BJ (cell line): ENCODE measurements around the gene CD14. TPM values are rescaled to one million over a fixed set of nuclear protein-coding genes. Genes with fewer than 3 reads are reported as not detected.
A peak's percentile ranks its signal among the peaks of the same experiment; 100 is the strongest.

Experiments used
- CTCF ChIA-PET: fragments of 350-600 bp; formaldehyde crosslinking; extraction: SDS; loops from one replicate; lab custom pipeline; 2021; ENCODE audit warnings: antibody characterized with exemption, inconsistent platforms; lab: Yijun Ruan, JAX
- POLR2A ChIA-PET: fragments of 300-600 bp; sonication (Branson Sonifier 250); formaldehyde crosslinking; extraction: SDS; loops from one replicate; lab custom pipeline; 2021; ENCODE audit warnings: antibody characterized with exemption; lab: Charles Lee
- DNase-seq: peaks from one replicate; pipeline ENCODE4 v3.0.0-alpha.2; 2011; ENCODE audit warnings: low read depth
- H3K27me3 ChIP-seq: 2 replicates; pipeline ENCODE4 v1.6.0; 2011; ENCODE audit warnings: low read length; ENCODE audit not compliant: control insufficient read depth, insufficient read depth
- H3K36me3 ChIP-seq: 2 replicates; pipeline ENCODE4 v1.5.1; 2011; ENCODE audit warnings: low read length; ENCODE audit not compliant: control insufficient read depth, insufficient read depth
- H3K4me3 ChIP-seq: 2 replicates; pipeline ENCODE4 v1.5.1; 2011; ENCODE audit warnings: low read depth, mild to moderate bottlenecking, control low read depth, low read length
- CTCF ChIP-seq: IDR thresholded peaks from 2 replicates; pipeline ENCODE4 v1.5.1; 2011; ENCODE audit warnings: low read depth, mild to moderate bottlenecking, control low read depth, inconsistent platforms, low read length, moderate library complexity; ENCODE audit not compliant: insufficient read depth
- polyA plus RNA-seq: library from polyadenylated mRNA; depleted of rRNA; stranded (reverse); fragments of >200 nt; gene quantifications from 2 replicates; pipeline ENCODE4 v1.2.3, GENCODE V29; 2011

Gene CD14
- polyA plus RNA-seq, 1 experiment: 1.9 TPM

- ChIA-PET POLR2A (no interaction called here), CTCF (interaction anchor here (0.6 to 2.9 kb wide), 2 partner anchors 49 to 261 kb away, joined by 3 to 15 read pairs; no protein-coding TSS in a partner anchor)
- no peaks in the 10 kb centered on the region for H3K36me3 ChIP-seq
- H3K4me3 ChIP-seq: no peak overlapping the region
- DNase-seq: no peak
- TF ChIP-seq CTCF: no peak
- H3K27me3 ChIP-seq: no peaks in the 10 kb centered on the region
Measured at GRCh38 chr5:140633501-140633900, 526 bp upstream of the CD14 start.

- TF ChIP-seq CTCF: no peak
- CTCF ChIA-PET: interaction anchor here (0.7 kb wide), 1 partner anchor 269 kb away, joined by 3 read pairs; no protein-coding TSS in a partner anchor
- H3K27me3 ChIP-seq: no peaks in the 10 kb centered on the region
- no peaks in the 10 kb centered on the region for H3K36me3 ChIP-seq
- POLR2A ChIA-PET: interaction anchor here (0.8 kb wide), 1 partner anchor 33 kb away, joined by 3 read pairs; no protein-coding TSS in a partner anchor
- DNase-seq: no peak
- peak overlapping the region; percentile 34 for H3K4me3 ChIP-seq
Measured at GRCh38 chr5:140632366-140633020, 482 bp downstream of the CD14 start.

- DNase-seq: no peak
- CTCF ChIA-PET: no interaction called here
- peak overlapping the region; percentile 34 for H3K4me3 ChIP-seq
- H3K27me3 ChIP-seq: no peaks in the 10 kb centered on the region
- no peak for TF ChIP-seq CTCF
- H3K36me3 ChIP-seq: no peaks in the 10 kb centered on the region
- POLR2A ChIA-PET: no interaction called here
Measured at GRCh38 chr5:140631831-140632365, 1.1 kb downstream of the CD14 start.

GRCh38 chr5:140631036-140631417, 1.9 kb downstream of the CD14 start:
- no peak for DNase-seq
- POLR2A ChIA-PET: no interaction called here
- Histone ChIP-seq H3K27me3 (no peaks in the 10 kb centered on the region), H3K4me3 (no peak overlapping the region), H3K36me3 (no peaks in the 10 kb centered on the region)
- TF ChIP-seq CTCF: no peak
- CTCF ChIA-PET: interaction anchor here (1.3 kb wide), 1 partner anchor 258 kb away, joined by 3 read pairs; no protein-coding TSS in a partner anchor

- Histone ChIP-seq H3K4me3 (no peak overlapping the region), H3K27me3 (no peaks in the 10 kb centered on the region), H3K36me3 (no peaks in the 10 kb centered on the region)
- TF ChIP-seq CTCF: no peak
- CTCF ChIA-PET: interaction anchor here (1.3 kb wide), 1 partner anchor 258 kb away, joined by 3 read pairs; no protein-coding TSS in a partner anchor
- POLR2A ChIA-PET: no interaction called here
- DNase-seq: no peak
Measured at GRCh38 chr5:140630292-140631035, 2.5 kb downstream of the CD14 start.
